Neural cell (in vitro differentiated cells): ENCODE data around the gene NOD2. TPM values are rescaled to one million over a fixed set of nuclear protein-coding genes. Genes with fewer than 3 reads are reported as not detected.

Source experiments
- H2AFZ ChIP-seq: fragments of 200-600, 300-800 bp; sonication (generic), shearing (Covaris generic); 2 replicates; pipeline ENCODE4 v1.6.0; 2014; ENCODE audit warnings: low read depth, mild to moderate bottlenecking, antibody characterized with exemption, low read length, moderate library complexity
- H3F3A ChIP-seq: fragments of 200-600 bp; shearing (Covaris generic); 2 replicates; pipeline ENCODE4 v1.6.1; 2016; ENCODE audit warnings: mild to moderate bottlenecking, moderate library complexity, mixed read lengths, antibody characterized with exemption, low read length; ENCODE audit not compliant: insufficient read depth, poor library complexity, severe bottlenecking
- H3K27ac ChIP-seq: fragments of 200-600, 300-800 bp; sonication (generic), shearing (Covaris generic); 2 replicates; pipeline ENCODE4 v1.5.1; 2014; ENCODE audit warnings: mild to moderate bottlenecking, low read length, moderate library complexity
- H3K27me3 ChIP-seq: fragments of 300-800, 200-600 bp; sonication (generic), shearing (Covaris generic); 2 replicates; pipeline ENCODE4 v1.6.0; 2014; ENCODE audit warnings: mild to moderate bottlenecking, low read depth, low read length, moderate library complexity; ENCODE audit not compliant: insufficient read depth
- H3K36me3 ChIP-seq: fragments of 300-800, 200-600 bp; sonication (generic), shearing (Covaris generic); 2 replicates; pipeline ENCODE4 v1.5.1; 2014; ENCODE audit warnings: mild to moderate bottlenecking, antibody characterized with exemption, low read length, moderate library complexity; ENCODE audit not compliant: insufficient read depth
- H3K4me2 ChIP-seq: fragments of 300-800, 200-600 bp; sonication (generic), shearing (Covaris generic); 2 replicates; pipeline ENCODE4 v1.6.0; 2014; ENCODE audit warnings: mild to moderate bottlenecking, low read length
- H3K4me3 ChIP-seq: fragments of 300-800, 200-600 bp; sonication (generic), shearing (Covaris generic); 2 replicates; pipeline ENCODE4 v1.5.1; 2014; ENCODE audit warnings: mild to moderate bottlenecking, low read length, moderate library complexity
- H3K79me2 ChIP-seq: fragments of 200-600 bp; shearing (Covaris generic); replicated peaks from 2 replicates; pipeline ENCODE4 v1.6.0; 2014; ENCODE audit warnings: mild to moderate bottlenecking, low read length, moderate library complexity; ENCODE audit not compliant: insufficient read depth
- H3K9ac ChIP-seq: fragments of 300-800, 200-600 bp; sonication (generic), shearing (Covaris generic); 2 replicates; pipeline ENCODE4 v1.6.1; 2016; ENCODE audit warnings: mild to moderate bottlenecking, low read length, mixed read lengths
- H3K9me2 ChIP-seq: fragments of 200-600 bp; shearing (Covaris generic); 2 replicates; pipeline ENCODE4 v1.6.1; 2016; ENCODE audit warnings: mild to moderate bottlenecking, low read length, mixed read lengths; ENCODE audit not compliant: insufficient read depth
- H3K9me3 ChIP-seq: fragments of 200-600, 300-800 bp; sonication (generic), shearing (Covaris generic); 2 replicates; pipeline ENCODE4 v1.6.1; 2016; ENCODE audit warnings: mild to moderate bottlenecking, mixed run types, low read length, moderate library complexity, mixed read lengths
- H4K20me1 ChIP-seq: fragments of 200-600 bp; shearing (Covaris generic); 2 replicates; pipeline ENCODE4 v1.6.1; 2016; ENCODE audit warnings: mild to moderate bottlenecking, mixed run types; ENCODE audit not compliant: insufficient read depth
- CTCF ChIP-seq: fragments of 450-650 bp; IDR thresholded peaks from 2 replicates; pipeline ENCODE4 v1.5.1; 2014; ENCODE audit warnings: antibody characterized with exemption, mild to moderate bottlenecking, moderate library complexity; ENCODE audit not compliant: poor library complexity, severe bottlenecking
- EP300 ChIP-seq: fragments of 450-650 bp; conservative IDR thresholded peaks from 2 replicates; pipeline ENCODE4 v1.6.1; 2014; ENCODE audit warnings: antibody characterized with exemption, mild to moderate bottlenecking, moderate library complexity; ENCODE audit not compliant: poor library complexity, severe bottlenecking
- EZH2 ChIP-seq: fragments of 200-600, 300-800 bp; shearing (Covaris generic), sonication (generic); IDR thresholded peaks from 2 replicates; pipeline ENCODE4 v1.6.1; 2014; ENCODE audit warnings: antibody characterized with exemption, low read length, borderline replicate concordance, mild to moderate bottlenecking; ENCODE audit not compliant: insufficient read depth, poor library complexity, severe bottlenecking
- MXI1 ChIP-seq: fragments of 450-650 bp; conservative IDR thresholded peaks from 2 replicates; pipeline ENCODE4 v1.6.1; 2014; ENCODE audit warnings: antibody characterized with exemption, mild to moderate bottlenecking; ENCODE audit not compliant: poor library complexity, severe bottlenecking
- POLR2AphosphoS5 ChIP-seq: IDR thresholded peaks from 2 replicates; pipeline ENCODE4 v1.6.1; 2012
- RAD21 ChIP-seq: fragments of 450-650 bp; conservative IDR thresholded peaks from 2 replicates; pipeline ENCODE4 v1.6.1; 2014; ENCODE audit warnings: antibody characterized with exemption, mild to moderate bottlenecking, moderate library complexity
- REST ChIP-seq: IDR thresholded peaks from 2 replicates; pipeline ENCODE4 v1.6.1; 2012; ENCODE audit warnings: borderline replicate concordance
- SMC3 ChIP-seq: fragments of 450-650 bp; conservative IDR thresholded peaks from 2 replicates; pipeline ENCODE4 v1.6.1; 2014; ENCODE audit warnings: antibody characterized with exemption, mild to moderate bottlenecking, moderate library complexity; ENCODE audit not compliant: poor library complexity
- TAF1 ChIP-seq: IDR thresholded peaks from 2 replicates; pipeline ENCODE4 v1.6.1; 2012; ENCODE audit warnings: low read depth
- polyA plus RNA-seq: library from polyadenylated mRNA; depleted of rRNA; stranded (reverse); fragments of >200 nt; gene quantifications from 2 replicates; pipeline ENCODE4 v1.2.3, GENCODE V29; 2014

Gene NOD2
- polyA plus RNA-seq, 1 donor from 2014 or later: not detected

GRCh38 chr16:50776037-50776436 lies 82.6 kb downstream of the NOD2 start:
- no peak overlapping the region for H3K4me2 ChIP-seq
- H3K4me3 ChIP-seq: no peak overlapping the region
- H3K9ac ChIP-seq: no peak overlapping the region
- no peaks in the 10 kb centered on the region for H4K20me1 ChIP-seq
- H3K9me3 ChIP-seq: no peaks in the 10 kb centered on the region
- no peaks in the 10 kb centered on the region for H3K79me2 ChIP-seq
- H3K36me3 ChIP-seq: no peaks in the 10 kb centered on the region
- no peak overlapping the region for H3K27ac ChIP-seq
- H2AFZ ChIP-seq: no peak overlapping the region
- H3F3A ChIP-seq: no peaks in the 10 kb centered on the region
- no peaks in the 10 kb centered on the region for H3K9me2 ChIP-seq
- TF ChIP-seq SMC3: no peak
- no peak for TF ChIP-seq RAD21
- TF ChIP-seq POLR2AphosphoS5: no peak
- no peak for TF ChIP-seq REST
- no peak for TF ChIP-seq EP300
- TF ChIP-seq CTCF: no peak
- no peak for TF ChIP-seq TAF1
- TF ChIP-seq MXI1: no peak
- no peak for TF ChIP-seq EZH2
- no peaks in the 10 kb centered on the region for H3K27me3 ChIP-seq

- H3K9ac ChIP-seq: no peak overlapping the region
- no peaks in the 10 kb centered on the region for H4K20me1 ChIP-seq
- no peaks in the 10 kb centered on the region for H3K36me3 ChIP-seq
- no peaks in the 10 kb centered on the region for H3F3A ChIP-seq
- H3K9me3 ChIP-seq: no peaks in the 10 kb centered on the region
- H3K4me3 ChIP-seq: no peak overlapping the region
- TF ChIP-seq CTCF: no peak
- no peak for TF ChIP-seq TAF1
- no peak for TF ChIP-seq RAD21
- no peak for TF ChIP-seq EZH2
- TF ChIP-seq MXI1: no peak
- no peak for TF ChIP-seq SMC3
- no peak for TF ChIP-seq POLR2AphosphoS5
- TF ChIP-seq EP300: no peak
- no peak for TF ChIP-seq REST
- H3K27ac ChIP-seq: no peak overlapping the region
- H3K79me2 ChIP-seq: no peaks in the 10 kb centered on the region
- no peaks in the 10 kb centered on the region for H3K27me3 ChIP-seq
- no peak overlapping the region for H3K4me2 ChIP-seq
- H3K9me2 ChIP-seq: no peaks in the 10 kb centered on the region
- H2AFZ ChIP-seq: no peak overlapping the region
These were observed 85.1 kb downstream of the NOD2 start for GRCh38 chr16:50778284-50779163.
